K562 (cell line): ENCODE data around the gene TMEM132D. TPM values are rescaled to one million over a fixed set of nuclear protein-coding genes. Genes with fewer than 3 reads are reported as not detected.

Experiments
- ATAC-seq: fragments of 200-7000 bp; cut with Tn5 transposase; 3 replicates; pipeline ENCODE4 v1.9.1; 2020; ENCODE audit warnings: moderate library complexity
- BruUV-seq: library from RNA; stranded (reverse); fragments of 400-500 nt; replicated peaks from 2 replicates; lab custom pipeline; 2021; lab: Mats Ljungman, UMichigan
- CTCF ChIA-PET: fragments of 300-600 bp; formaldehyde crosslinking; extraction: SDS; loops from one replicate; lab custom pipeline; 2021; ENCODE audit warnings: low intra/inter-chr PET ratio; lab: Yijun Ruan, JAX
- POLR2A ChIA-PET: fragments of 300-600, 350-650 bp; sonication (Branson Sonifier 250); formaldehyde crosslinking; extraction: SDS; loops from one replicate; lab custom pipeline; 2021; ENCODE audit warnings: antibody characterized with exemption, inconsistent platforms; lab: Yijun Ruan, JAX
- DNase-seq, 4 experiments: peaks; one replicate each; pipeline versions ENCODE4 v3.0.0 to v3.0.0-alpha.2; 2011 to 2018; ENCODE audit warnings: low spot score in 3 of 4, mixed read lengths in 3 of 4; ENCODE audit errors: extremely low read depth in 1 of 4
- FAIRE-seq: peaks from 2 replicates; lab custom pipeline; 2011; peaks lifted over from hg19 to GRCh38; lab: Jason Lieb, UNC
- H2AFZ ChIP-seq: 2 replicates; pipeline ENCODE4 v1.6.0; 2011; ENCODE audit warnings: low read depth, low read length, control low read depth, inconsistent platforms
- H3K27ac ChIP-seq: fragments of 200-600 bp; 3 replicates; pipeline ENCODE4 v1.8.0; 2011; ENCODE audit warnings: low read depth, mild to moderate bottlenecking, control low read depth, inconsistent platforms, low read length, moderate library complexity, mixed read lengths; ENCODE audit errors: extremely low read depth
- H3K27me3 ChIP-seq, 2 experiments: fragments of 300-600 bp in 1 of 2; 2 replicates in 1 of 2; 3 replicates in 1 of 2; pipeline versions ENCODE4 v1.6.0 to v1.8.0; 2011; ENCODE audit warnings: inconsistent platforms in 2 of 2, low read length in 2 of 2, mild to moderate bottlenecking in 1 of 2, mixed read lengths in 1 of 2, moderate library complexity in 1 of 2; ENCODE audit not compliant: control insufficient read depth in 2 of 2, insufficient read depth in 2 of 2
- H3K36me3 ChIP-seq: fragments of 300-600 bp; 3 replicates; pipeline ENCODE4 v1.8.0; 2011; ENCODE audit warnings: mild to moderate bottlenecking, low read length, inconsistent platforms; ENCODE audit not compliant: control insufficient read depth, insufficient read depth
- H3K4me1 ChIP-seq, 2 experiments: fragments of 200-600 bp in 1 of 2; replicated peaks in 1 of 2; 2 replicates in 1 of 2; 3 replicates in 1 of 2; pipeline versions ENCODE4 v1.5.1 to v1.8.0; 2011; ENCODE audit warnings: inconsistent platforms in 2 of 2, low read length in 2 of 2, mild to moderate bottlenecking in 1 of 2, mixed read lengths in 1 of 2, moderate library complexity in 1 of 2; ENCODE audit not compliant: control insufficient read depth in 2 of 2, insufficient read depth in 2 of 2
- H3K4me2 ChIP-seq: 2 replicates; pipeline ENCODE4 v1.6.1; 2011; ENCODE audit warnings: low read length, control low read depth, inconsistent platforms, mixed read lengths; ENCODE audit not compliant: insufficient read depth
- H3K4me3 ChIP-seq: fragments of 200-600 bp; sonication (generic), shearing (Covaris generic); 2 replicates; pipeline ENCODE4 v1.5.1; 2016; ENCODE audit warnings: control low read depth, inconsistent platforms
- H3K79me2 ChIP-seq: fragments of 200-600 bp; 3 replicates; pipeline ENCODE4 v1.8.0; 2011; ENCODE audit warnings: low read length, inconsistent platforms; ENCODE audit not compliant: control insufficient read depth, insufficient read depth
- H3K9ac ChIP-seq, 2 experiments: 2 replicates each; pipeline versions ENCODE4 v1.6.0 to v1.6.1; 2011; ENCODE audit warnings: low read depth in 2 of 2, low read length in 2 of 2, control low read depth in 1 of 2, inconsistent platforms in 1 of 2, mild to moderate bottlenecking in 1 of 2, mixed read lengths in 1 of 2; ENCODE audit not compliant: insufficient read depth in 1 of 2
- H3K9me1 ChIP-seq: one replicate; pipeline ENCODE4 v1.6.0; 2011; ENCODE audit warnings: inconsistent platforms, mild to moderate bottlenecking, low read length, moderate library complexity; ENCODE audit not compliant: control insufficient read depth, insufficient read depth
- H3K9me3 ChIP-seq: replicated peaks from 2 replicates; pipeline ENCODE4 v1.5.1; 2011; ENCODE audit warnings: low read depth, low read length, inconsistent platforms; ENCODE audit not compliant: control insufficient read depth, insufficient read depth
- H4K20me1 ChIP-seq: replicated peaks from 2 replicates; pipeline ENCODE4 v1.6.1; 2011; ENCODE audit warnings: low read length, inconsistent platforms, mixed read lengths; ENCODE audit not compliant: control insufficient read depth, insufficient read depth
- ARID1B ChIP-seq: fragments of 450-650 bp; IDR thresholded peaks from 2 replicates; pipeline ENCODE4 v1.6.1; 2016; ENCODE audit warnings: antibody characterized with exemption, mild to moderate bottlenecking, inconsistent platforms
- IRF2 ChIP-seq: sonication (generic); formaldehyde crosslinking; IDR thresholded peaks from 2 replicates; pipeline ENCODE4 v1.8.1; 2022; ENCODE audit warnings: mild to moderate bottlenecking, missing genetic modification reagents
- KLF13 ChIP-seq: fragments of 450-650 bp; IDR thresholded peaks from 2 replicates; pipeline ENCODE4 v1.6.1; 2016; ENCODE audit warnings: missing genetic modification characterization, low read depth, mild to moderate bottlenecking, missing compliant biosample characterization, moderate library complexity, borderline replicate concordance
- SFPQ ChIP-seq: fragments of 200-400 bp; formaldehyde crosslinking; IDR thresholded peaks from 2 replicates; pipeline ENCODE4 v1.6.1; 2017; ENCODE audit warnings: mild to moderate bottlenecking, low read depth, low read length, moderate library complexity
- ZBED1 ChIP-seq: IDR thresholded peaks from 2 replicates; pipeline ENCODE4 v1.6.1; 2014
- ZFX ChIP-seq: sonication (generic); formaldehyde crosslinking; IDR thresholded peaks from 2 replicates; pipeline ENCODE4 v1.8.0; 2022; ENCODE audit warnings: mild to moderate bottlenecking, missing genetic modification reagents, moderate library complexity
- WGBS: fragments of 100-300 bp; shearing (Covaris generic); methylation state at CpG from one replicate; pipeline ENCODE4 v1.1.6; 2016; ENCODE audit warnings: low coverage, mixed read lengths; ENCODE audit not compliant: insufficient coverage; ENCODE audit errors: missing lambda C conversion rate; 5-methylcytosine and 5-hydroxymethylcytosine counted together
- in situ Hi-C: fragments of 300-500 bp; cut with MboI; formaldehyde crosslinking; loops from 4 replicates; pipeline ENCODE4 v1.15.0; 2018; ENCODE audit warnings: inconsistent platforms, mixed read lengths
- intact Hi-C: fragments of 100-400 bp; cut with micrococcal nuclease; formaldehyde crosslinking; loops from 2 replicates; pipeline ENCODE4 v1.14.2; 2022
- polyA plus RNA-seq, 8 experiments: library from polyadenylated mRNA; depleted of rRNA in 4 of 8; stranded (reverse) in 5 of 8; unstranded in 3 of 8; fragments of >200 nt; fragmentation: Nextera tagmentation in 2 of 8; fragmentation: Illumina TruSeq in 1 of 8; extraction: Ambion mirVana in 2 of 8; extraction: Trizol in 1 of 8; gene quantifications; 2 replicates each; pipeline versions ENCODE4 v1.2.1 to v1.2.3, GENCODE V29; 2011 to 2014; ENCODE audit warnings: inconsistent platforms in 1 of 8, missing spikeins in 1 of 8
- total RNA-seq, 7 experiments: library from RNA; depleted of rRNA in 6 of 7; stranded (reverse); fragments of >200 nt in 6 of 7; fragmentation: Illumina TruSeq in 2 of 7; extraction: Trizol in 2 of 7; gene quantifications; 2 replicates each; pipeline versions ENCODE4 v1.2.1 to v1.2.3, GENCODE V29; 2011 to 2021; ENCODE audit warnings: low replicate concordance in 1 of 7
- TF ChIP-seq, protein P1 (sequence below): fragments of 450-650 bp; IDR thresholded peaks from 2 replicates; pipeline ENCODE4 v1.7.1; 2018; ENCODE audit warnings: mild to moderate bottlenecking, low read depth; ENCODE audit not compliant: partially characterized antibody

TMEM132D gene
- total and polyA plus RNA-seq, 9 of the 15 experiments (the other 6 are each of a cell fraction or from before 2014, with no cell fraction given) = not detected

DNA sequence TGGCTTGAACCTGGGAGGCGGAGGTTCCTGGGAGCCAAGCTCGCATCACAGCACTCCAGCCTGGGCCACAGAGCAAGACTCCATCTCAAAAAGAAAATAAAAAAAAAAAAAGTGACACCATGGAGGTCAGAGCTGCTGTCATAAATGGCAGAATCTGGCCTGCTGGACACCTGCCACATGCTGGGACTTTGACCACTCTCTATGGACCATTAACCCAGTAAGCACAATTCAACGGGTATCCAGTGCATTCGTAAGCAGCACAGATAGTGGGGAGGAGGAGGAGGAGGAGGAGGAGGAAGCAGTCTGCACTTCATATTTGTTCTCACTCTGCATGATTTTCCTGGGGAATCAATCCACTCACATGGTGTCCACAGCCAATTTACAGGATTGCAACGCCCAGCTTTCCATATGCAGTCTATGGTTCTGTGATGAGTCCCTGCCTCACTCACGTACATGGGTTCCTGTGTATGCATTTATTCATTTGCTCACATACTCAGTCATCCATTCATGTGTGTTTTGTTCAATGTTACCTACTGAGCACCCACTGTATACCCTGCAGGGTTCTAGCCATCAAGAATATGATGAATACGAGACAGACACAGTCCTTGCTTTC lies 723.8 kb downstream of the TMEM132D start (continued):
- TF ChIP-seq SFPQ = no peak
- no peak for TF ChIP-seq ZBED1
- TF ChIP-seq, protein P1, sequence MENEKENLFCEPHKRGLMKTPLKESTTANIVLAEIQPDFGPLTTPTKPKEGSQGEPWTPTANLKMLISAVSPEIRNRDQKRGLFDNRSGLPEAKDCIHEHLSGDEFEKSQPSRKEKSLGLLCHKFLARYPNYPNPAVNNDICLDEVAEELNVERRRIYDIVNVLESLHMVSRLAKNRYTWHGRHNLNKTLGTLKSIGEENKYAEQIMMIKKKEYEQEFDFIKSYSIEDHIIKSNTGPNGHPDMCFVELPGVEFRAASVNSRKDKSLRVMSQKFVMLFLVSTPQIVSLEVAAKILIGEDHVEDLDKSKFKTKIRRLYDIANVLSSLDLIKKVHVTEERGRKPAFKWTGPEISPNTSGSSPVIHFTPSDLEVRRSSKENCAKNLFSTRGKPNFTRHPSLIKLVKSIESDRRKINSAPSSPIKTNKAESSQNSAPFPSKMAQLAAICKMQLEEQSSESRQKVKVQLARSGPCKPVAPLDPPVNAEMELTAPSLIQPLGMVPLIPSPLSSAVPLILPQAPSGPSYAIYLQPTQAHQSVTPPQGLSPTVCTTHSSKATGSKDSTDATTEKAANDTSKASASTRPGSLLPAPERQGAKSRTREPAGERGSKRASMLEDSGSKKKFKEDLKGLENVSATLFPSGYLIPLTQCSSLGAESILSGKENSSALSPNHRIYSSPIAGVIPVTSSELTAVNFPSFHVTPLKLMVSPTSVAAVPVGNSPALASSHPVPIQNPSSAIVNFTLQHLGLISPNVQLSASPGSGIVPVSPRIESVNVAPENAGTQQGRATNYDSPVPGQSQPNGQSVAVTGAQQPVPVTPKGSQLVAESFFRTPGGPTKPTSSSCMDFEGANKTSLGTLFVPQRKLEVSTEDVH = no peak
- no peak for TF ChIP-seq ARID1B

DNA sequence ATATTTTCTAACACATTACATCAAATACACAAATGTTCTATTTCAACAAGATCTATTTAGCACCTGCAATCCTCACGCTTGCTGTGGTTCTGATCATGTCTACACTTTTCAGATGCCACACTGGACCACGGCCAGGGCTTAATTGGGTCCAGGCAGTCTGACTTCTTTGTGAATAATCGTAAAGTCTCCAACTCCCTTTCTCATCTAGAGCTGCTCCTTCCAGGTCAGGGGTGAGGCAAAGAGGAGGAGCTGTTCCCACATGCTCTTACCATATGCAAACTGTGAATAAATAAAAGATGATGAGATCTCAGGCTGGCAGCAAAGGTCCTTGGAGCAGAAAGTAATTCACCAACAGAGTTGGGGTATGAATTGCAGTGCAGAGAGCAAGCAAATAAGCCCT lies 733.9 kb downstream of the TMEM132D start:
- H3K9ac ChIP-seq = no peak overlapping the region
- H3K4me2 ChIP-seq = no peak overlapping the region
- POLR2A ChIA-PET = interaction anchor here (2.2 kb wide), 1 partner anchor 9 kb away, joined by 6 read pairs; no protein-coding TSS in a partner anchor
- H3K27me3 ChIP-seq = no peaks in the 10 kb centered on the region; a peak in 1 of 5 replicates
- H3K27ac ChIP-seq = no peak overlapping the region
- H4K20me1 ChIP-seq = no peaks in the 10 kb centered on the region
- intact Hi-C loops (no loop called here), in situ Hi-C loops (no loop called here)
- H3K9me3 ChIP-seq = no peaks in the 10 kb centered on the region
- no peak for TF ChIP-seq ZFX (CRISPR knock-in tag)
- TF ChIP-seq KLF13 (tag) = no peak
- no peak for TF ChIP-seq IRF2 (CRISPR knock-in tag)
- no peaks in the 10 kb centered on the region for H3K9me1 ChIP-seq
- CTCF ChIA-PET = no interaction called here
- no peak for FAIRE-seq
- no peaks in the 10 kb centered on the region for H3K4me1 ChIP-seq
- no peak overlapping the region for H2AFZ ChIP-seq
- DNase-seq = no peak
- WGBS = 0% methylated on average over 3 of the region's 3 CpGs
- H3K79me2 ChIP-seq = no peaks in the 10 kb centered on the region
- H3K36me3 ChIP-seq = no peaks in the 10 kb centered on the region
- no peak for ATAC-seq
- no peak overlapping the region for H3K4me3 ChIP-seq
- no TSS peak for BruUV-seq
